Endothelial cell of umbilical vein (primary cell): ENCODE results near the gene FAM3A. TPM values are rescaled to one million over a fixed set of nuclear protein-coding genes. Genes with fewer than 3 reads are reported as not detected.
A peak's percentile ranks its signal among the peaks of the same experiment; 100 is the strongest.

Experiments used
- BruUV-seq: library from RNA; stranded (reverse); fragments of 400-500 nt; replicated peaks from 2 replicates; lab custom pipeline; 2021; lab: Mats Ljungman, UMichigan
- CTCF ChIA-PET: fragments of 300-600, 350-600 bp; sonication (Branson Sonifier 250); formaldehyde crosslinking; loops from one replicate; lab custom pipeline; 2021; ENCODE audit warnings: antibody characterized with exemption, inconsistent platforms; lab: Charles Lee
- POLR2A ChIA-PET: fragments of 300-600, 350-600 bp; sonication (Branson Sonifier 250); formaldehyde crosslinking; loops from one replicate; lab custom pipeline; 2021; ENCODE audit warnings: antibody characterized with exemption, inconsistent platforms; lab: Charles Lee
- DNase-seq: peaks from one replicate; pipeline ENCODE4 v3.0.0-alpha.2; 2011; ENCODE audit warnings: low read depth, low spot score
- FAIRE-seq: peaks from 2 replicates; lab custom pipeline; 2011; peaks lifted over from hg19 to GRCh38; lab: Jason Lieb, UNC
- H2AFZ ChIP-seq: 2 replicates; pipeline ENCODE4 v1.6.0; 2012; ENCODE audit warnings: low read depth, low read length, control low read depth, inconsistent platforms
- H3K27ac ChIP-seq: 2 replicates; pipeline ENCODE4 v1.5.1; 2011; ENCODE audit warnings: low read depth, mild to moderate bottlenecking, control low read depth, low read length, moderate library complexity; ENCODE audit not compliant: insufficient read depth
- H3K27me3 ChIP-seq, 2 experiments: 2 replicates each; pipeline versions ENCODE4 v1.6.0 to v1.6.1; 2011; ENCODE audit warnings: low read length in 2 of 2, mixed read lengths in 1 of 2; ENCODE audit not compliant: control insufficient read depth in 2 of 2, insufficient read depth in 2 of 2
- H3K36me3 ChIP-seq, 2 experiments: 2 replicates in 1 of 2; 3 replicates in 1 of 2; pipeline ENCODE4 v1.5.1; 2011; ENCODE audit warnings: low read length in 2 of 2, mild to moderate bottlenecking in 1 of 2, moderate library complexity in 1 of 2; ENCODE audit not compliant: control insufficient read depth in 2 of 2, insufficient read depth in 2 of 2; ENCODE audit errors: extremely low read depth in 1 of 2
- H3K4me1 ChIP-seq: 3 replicates; pipeline ENCODE4 v1.5.1; 2011; ENCODE audit warnings: mild to moderate bottlenecking, low read length; ENCODE audit not compliant: control insufficient read depth, insufficient read depth; ENCODE audit errors: extremely low read depth
- H3K4me2 ChIP-seq: 2 replicates; pipeline ENCODE4 v1.6.1; 2011; ENCODE audit warnings: low read length, control low read depth, mixed read lengths; ENCODE audit not compliant: insufficient read depth
- H3K4me3 ChIP-seq, 3 experiments: fragments of 200-600 bp in 1 of 3; sonication (generic), shearing (Covaris generic) in 1 of 3; replicated peaks in 1 of 3; 2 replicates each; pipeline ENCODE4 v1.5.1; 2011 to 2016; ENCODE audit warnings: control low read depth in 3 of 3, low read length in 3 of 3, mild to moderate bottlenecking in 2 of 3, inconsistent platforms in 1 of 3, low read depth in 1 of 3, moderate library complexity in 1 of 3; ENCODE audit not compliant: insufficient read depth in 1 of 3
- H3K79me2 ChIP-seq: 2 replicates; pipeline ENCODE4 v1.6.0; 2012; ENCODE audit warnings: low read length, inconsistent platforms; ENCODE audit not compliant: control insufficient read depth, insufficient read depth
- H3K9ac ChIP-seq: replicated peaks from 2 replicates; pipeline ENCODE3; 2011; ENCODE audit warnings: low read length, control low read depth; ENCODE audit not compliant: insufficient read depth; ENCODE audit errors: extremely low read depth
- H3K9me1 ChIP-seq: replicated peaks from 3 replicates; pipeline ENCODE4 v1.6.0; 2011; ENCODE audit warnings: mild to moderate bottlenecking, low read length; ENCODE audit not compliant: control insufficient read depth, insufficient read depth; ENCODE audit errors: extremely low read depth
- H3K9me3 ChIP-seq: replicated peaks from 2 replicates; pipeline ENCODE4 v1.5.1; 2012; ENCODE audit warnings: low read length, inconsistent platforms; ENCODE audit not compliant: control insufficient read depth, insufficient read depth
- H4K20me1 ChIP-seq: replicated peaks from 2 replicates; pipeline ENCODE3; 2011; ENCODE audit warnings: mild to moderate bottlenecking, low read length; ENCODE audit not compliant: control insufficient read depth, insufficient read depth; ENCODE audit errors: extremely low read depth
- FOS ChIP-seq: IDR thresholded peaks from 2 replicates; pipeline ENCODE4 v1.6.1; 2011; ENCODE audit warnings: mild to moderate bottlenecking, low read length, moderate library complexity, borderline replicate concordance; ENCODE audit not compliant: insufficient read depth
- GATA2 ChIP-seq: IDR thresholded peaks from 2 replicates; pipeline ENCODE4 v1.7.0; 2011; ENCODE audit warnings: low read depth, mild to moderate bottlenecking, moderate library complexity, mixed read lengths, low read length; ENCODE audit not compliant: insufficient read length, insufficient read depth
- MAX ChIP-seq: IDR thresholded peaks from 2 replicates; pipeline ENCODE4 v1.6.1; 2011; ENCODE audit not compliant: insufficient read depth, insufficient read length
- POLR2A ChIP-seq: IDR thresholded peaks from 2 replicates; pipeline ENCODE4 v1.6.1; 2012; ENCODE audit warnings: low read depth, mild to moderate bottlenecking, control low read depth, low read length
- dilution Hi-C: fragments of 300-500 bp; cut with MboI; formaldehyde crosslinking; loops from one replicate; pipeline ENCODE4 v1.15.0; 2019; ENCODE audit warnings: low sequenced_read_pairs; ENCODE audit not compliant: extremely low pct_ligation_motif_present
- intact Hi-C: fragments of 100-400 bp; cut with micrococcal nuclease; formaldehyde crosslinking; loops from one replicate; pipeline ENCODE4 v1.10.0; 2022
- polyA plus RNA-seq, 4 experiments: library from polyadenylated mRNA; depleted of rRNA in 3 of 4; stranded (reverse) in 3 of 4; unstranded in 1 of 4; fragments of >200 nt; gene quantifications; 2 replicates each; pipeline versions ENCODE4 v1.2.1 to v1.2.3, GENCODE V29; 2011 to 2012; ENCODE audit warnings: missing spikeins in 1 of 4
- total RNA-seq: library from RNA; stranded (reverse); gene quantifications from 2 replicates; pipeline ENCODE4 v1.2.3, GENCODE V29; 2021

The FAM3A gene
- total and polyA plus RNA-seq, 2 donors (not counting 3 experiments of a cell fraction or from before 2014, with no cell fraction given): 32.0 to 42.9 TPM

GRCh38 chrX:154506483-154507332 is 9.3 kb downstream of the FAM3A start:
- ChIA-PET POLR2A (no interaction called here), CTCF (no interaction called here)
- Histone ChIP-seq H3K9me3 (no peaks in the 10 kb centered on the region), H3K36me3 (no peaks in the 10 kb centered on the region), H3K9me1 (no peaks in the 10 kb centered on the region), H3K4me1 (peaks cover 6% of the 10 kb centered on the region), H2AFZ (no peak overlapping the region), H3K9ac (no peak overlapping the region), H3K27me3 (no peaks in the 10 kb centered on the region), H3K79me2 (no peaks in the 10 kb centered on the region), H4K20me1 (no peaks in the 10 kb centered on the region), H3K27ac (no peak overlapping the region), H3K4me2 (no peak overlapping the region), H3K4me3 (no peak overlapping the region)
- FAIRE-seq: no peak
- TF ChIP-seq POLR2A: no peak
- no peak for DNase-seq
- dilution Hi-C loops (no loop called here), intact Hi-C loops (no loop called here)
- no TSS peak for BruUV-seq

DNA sequence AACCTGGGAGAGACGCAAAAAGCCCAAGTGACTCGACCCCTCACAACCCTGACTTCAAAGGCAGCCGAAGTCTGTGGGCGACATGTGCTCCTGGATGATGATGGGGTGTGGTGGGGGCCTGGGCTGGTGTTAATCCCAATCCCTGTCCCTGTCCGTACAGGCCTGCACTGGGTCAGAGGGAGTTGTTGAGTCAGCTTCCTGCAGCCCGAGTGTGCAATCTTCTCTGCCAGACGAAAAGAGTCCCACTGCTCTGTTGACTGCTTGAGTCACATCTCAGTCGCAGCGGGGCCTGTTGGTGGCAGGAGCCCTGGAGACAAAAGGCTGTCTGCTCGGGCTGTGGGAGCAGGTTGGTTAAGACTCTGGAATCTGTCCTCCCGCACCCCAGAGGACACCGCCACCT is 10.3 kb downstream of the FAM3A start:
- no peak overlapping the region for H3K9ac ChIP-seq
- no peak overlapping the region for H3K27ac ChIP-seq
- no peaks in the 10 kb centered on the region for H3K27me3 ChIP-seq
- H3K4me3 ChIP-seq: no peak overlapping the region
- BruUV-seq: no TSS peak
- CTCF ChIA-PET: interaction anchor here (0.6 kb wide), 2 partner anchors 21 to 49 kb away, joined by 3 to 5 read pairs; no protein-coding TSS in a partner anchor
- H3K9me3 ChIP-seq: no peaks in the 10 kb centered on the region
- H3K9me1 ChIP-seq: no peaks in the 10 kb centered on the region
- H3K4me1 ChIP-seq: peaks cover 6% of the 10 kb centered on the region
- POLR2A ChIA-PET: no interaction called here
- intact Hi-C loops (no loop called here), dilution Hi-C loops (no loop called here)
- no peaks in the 10 kb centered on the region for H3K79me2 ChIP-seq
- no peaks in the 10 kb centered on the region for H4K20me1 ChIP-seq
- H3K36me3 ChIP-seq: no peaks in the 10 kb centered on the region
- no peak overlapping the region for H3K4me2 ChIP-seq
- no peak overlapping the region for H2AFZ ChIP-seq
- DNase-seq (peak; percentile 38), FAIRE-seq (peak; percentile 91)
- TF ChIP-seq MAX (no peak), GATA2 (no peak), FOS (peak; percentile 13)
